ENCODE data around the gene IPO4. TPM values are rescaled to one million over a fixed set of nuclear protein-coding genes. Genes with fewer than 3 reads are reported as not detected.
A peak's percentile ranks its signal among the peaks of the same experiment; 100 is the strongest.

Gene IPO4
- total and polyA plus RNA-seq, 9 of the 15 experiments (the other 6 are each of a cell fraction or from before 2014, with no cell fraction given): 7.3 to 122 (median 31.8) TPM

DNA sequence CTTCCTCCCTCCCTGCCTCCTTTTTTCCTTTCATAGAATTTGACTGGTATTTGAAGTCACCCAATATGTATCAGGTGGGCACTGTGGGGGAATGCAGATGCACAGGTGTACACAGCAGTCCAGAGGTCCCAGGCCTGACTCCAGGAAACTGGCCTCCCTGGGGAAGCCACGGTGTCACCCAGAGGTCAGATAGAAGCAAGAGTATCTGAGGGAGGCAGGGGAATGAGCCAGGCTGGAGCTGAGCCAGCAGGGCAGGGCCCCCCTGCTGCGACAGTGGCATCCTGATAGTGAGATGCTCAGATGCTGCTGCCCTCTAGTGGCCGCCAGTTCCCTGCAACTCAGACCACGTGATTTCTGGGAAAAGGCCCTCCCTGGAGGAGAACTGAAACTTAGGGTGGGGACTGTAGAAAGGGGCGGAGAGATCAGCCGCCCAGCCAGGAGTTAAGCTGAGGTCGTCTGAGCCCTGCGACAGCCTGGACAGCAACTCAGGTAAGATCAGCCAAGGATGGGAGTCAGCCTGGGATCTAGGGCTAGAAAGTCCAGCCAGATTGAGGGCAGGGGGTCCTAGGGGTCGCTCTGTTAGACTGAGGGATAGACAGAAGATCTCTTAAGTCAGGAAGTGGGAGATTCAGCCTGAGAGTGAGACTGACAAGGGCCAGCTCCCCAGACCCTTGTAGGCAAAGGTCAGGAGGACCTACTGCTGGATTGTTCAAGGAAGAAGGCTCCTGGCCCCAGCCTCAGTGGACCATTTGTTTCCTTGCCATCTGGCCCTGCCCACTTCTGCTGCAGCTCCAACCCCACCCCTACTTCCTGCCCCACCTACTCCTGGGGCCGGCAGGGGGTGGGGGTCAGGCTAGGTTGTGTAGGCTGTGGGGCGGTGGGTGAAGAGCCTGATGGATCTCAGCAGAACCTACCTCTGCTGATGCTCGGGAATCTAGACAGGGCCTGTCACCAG is 27.5 kb downstream of the IPO4 start, which contains the start of gene IRF9 (continued):
- TF ChIP-seq, protein P1, sequence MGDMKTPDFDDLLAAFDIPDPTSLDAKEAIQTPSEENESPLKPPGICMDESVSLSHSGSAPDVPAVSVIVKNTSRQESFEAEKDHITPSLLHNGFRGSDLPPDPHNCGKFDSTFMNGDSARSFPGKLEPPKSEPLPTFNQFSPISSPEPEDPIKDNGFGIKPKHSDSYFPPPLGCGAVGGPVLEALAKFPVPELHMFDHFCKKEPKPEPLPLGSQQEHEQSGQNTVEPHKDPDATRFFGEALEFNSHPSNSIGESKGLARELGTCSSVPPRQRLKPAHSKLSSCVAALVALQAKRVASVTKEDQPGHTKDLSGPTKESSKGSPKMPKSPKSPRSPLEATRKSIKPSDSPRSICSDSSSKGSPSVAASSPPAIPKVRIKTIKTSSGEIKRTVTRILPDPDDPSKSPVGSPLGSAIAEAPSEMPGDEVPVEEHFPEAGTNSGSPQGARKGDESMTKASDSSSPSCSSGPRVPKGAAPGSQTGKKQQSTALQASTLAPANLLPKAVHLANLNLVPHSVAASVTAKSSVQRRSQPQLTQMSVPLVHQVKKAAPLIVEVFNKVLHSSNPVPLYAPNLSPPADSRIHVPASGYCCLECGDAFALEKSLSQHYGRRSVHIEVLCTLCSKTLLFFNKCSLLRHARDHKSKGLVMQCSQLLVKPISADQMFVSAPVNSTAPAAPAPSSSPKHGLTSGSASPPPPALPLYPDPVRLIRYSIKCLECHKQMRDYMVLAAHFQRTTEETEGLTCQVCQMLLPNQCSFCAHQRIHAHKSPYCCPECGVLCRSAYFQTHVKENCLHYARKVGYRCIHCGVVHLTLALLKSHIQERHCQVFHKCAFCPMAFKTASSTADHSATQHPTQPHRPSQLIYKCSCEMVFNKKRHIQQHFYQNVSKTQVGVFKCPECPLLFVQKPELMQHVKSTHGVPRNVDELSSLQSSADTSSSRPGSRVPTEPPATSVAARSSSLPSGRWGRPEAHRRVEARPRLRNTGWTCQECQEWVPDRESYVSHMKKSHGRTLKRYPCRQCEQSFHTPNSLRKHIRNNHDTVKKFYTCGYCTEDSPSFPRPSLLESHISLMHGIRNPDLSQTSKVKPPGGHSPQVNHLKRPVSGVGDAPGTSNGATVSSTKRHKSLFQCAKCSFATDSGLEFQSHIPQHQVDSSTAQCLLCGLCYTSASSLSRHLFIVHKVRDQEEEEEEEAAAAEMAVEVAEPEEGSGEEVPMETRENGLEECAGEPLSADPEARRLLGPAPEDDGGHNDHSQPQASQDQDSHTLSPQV (IDR thresholded peaks at IDR 0.05): peak; percentile 59; the same call in 1 of the 2 replicates
- TF ChIP-seq SIN3A (IDR thresholded peaks at IDR 0.05; ENCODE audit: borderline replicate concordance in 2 of 2, control insufficient read depth in 1 of 2, low read depth in 2 of 2, low read length in 2 of 2) (peak in 1 of 2 experiments; percentile 41; a peak in 1 of 4 replicates), ETS2 (tag; IDR thresholded peaks at IDR 0.05; ENCODE audit: borderline replicate concordance, poor library complexity, severe bottlenecking) (no peak), TBP (optimal IDR thresholded peaks at IDR 0.05; ENCODE audit: low read depth, low read length) (peak; percentile 36), MYC (IDR thresholded peaks at IDR 0.05; ENCODE audit: low read depth, low read length) (peak; percentile 89), MYC (CRISPR knock-in tag; IDR thresholded peaks at IDR 0.05; ENCODE audit: borderline replicate concordance, low read depth) (no peak), RBFOX2 (IDR thresholded peaks at IDR 0.05; ENCODE audit: low read depth, low read length) (no peak; the same call in none of the 2 replicates), ZBTB1 (CRISPR knock-in tag; IDR thresholded peaks at IDR 0.05; ENCODE audit: borderline replicate concordance, low read depth) (no peak), HNRNPL (IDR thresholded peaks at IDR 0.05; ENCODE audit: low read depth, low read length) (0 out of 2 replicates have a peak, but pooled peaks have one; percentile 32), ESRRA (IDR thresholded peaks at IDR 0.05; ENCODE audit: borderline replicate concordance, low read depth) (peak; percentile 67; the same call in 1 of the 2 replicates), SMAD3 (CRISPR knock-in tag; conservative IDR thresholded peaks at IDR 0.05) (0 out of 2 replicates have a peak, but pooled peaks have one; percentile 5)
- TF ChIP-seq, protein P2, sequence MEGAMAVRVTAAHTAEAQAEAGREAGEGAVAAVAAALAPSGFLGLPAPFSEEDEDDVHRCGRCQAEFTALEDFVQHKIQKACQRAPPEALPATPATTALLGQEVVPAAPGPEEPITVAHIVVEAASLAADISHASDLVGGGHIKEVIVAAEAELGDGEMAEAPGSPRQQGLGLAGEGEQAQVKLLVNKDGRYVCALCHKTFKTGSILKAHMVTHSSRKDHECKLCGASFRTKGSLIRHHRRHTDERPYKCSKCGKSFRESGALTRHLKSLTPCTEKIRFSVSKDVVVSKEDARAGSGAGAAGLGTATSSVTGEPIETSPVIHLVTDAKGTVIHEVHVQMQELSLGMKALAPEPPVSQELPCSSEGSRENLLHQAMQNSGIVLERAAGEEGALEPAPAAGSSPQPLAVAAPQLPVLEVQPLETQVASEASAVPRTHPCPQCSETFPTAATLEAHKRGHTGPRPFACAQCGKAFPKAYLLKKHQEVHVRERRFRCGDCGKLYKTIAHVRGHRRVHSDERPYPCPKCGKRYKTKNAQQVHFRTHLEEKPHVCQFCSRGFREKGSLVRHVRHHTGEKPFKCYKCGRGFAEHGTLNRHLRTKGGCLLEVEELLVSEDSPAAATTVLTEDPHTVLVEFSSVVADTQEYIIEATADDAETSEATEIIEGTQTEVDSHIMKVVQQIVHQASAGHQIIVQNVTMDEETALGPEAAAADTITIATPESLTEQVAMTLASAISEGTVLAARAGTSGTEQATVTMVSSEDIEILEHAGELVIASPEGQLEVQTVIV (CRISPR knock-in tag; IDR thresholded peaks at IDR 0.05; ENCODE audit: borderline replicate concordance): no peak
- TF ChIP-seq, protein P3, sequence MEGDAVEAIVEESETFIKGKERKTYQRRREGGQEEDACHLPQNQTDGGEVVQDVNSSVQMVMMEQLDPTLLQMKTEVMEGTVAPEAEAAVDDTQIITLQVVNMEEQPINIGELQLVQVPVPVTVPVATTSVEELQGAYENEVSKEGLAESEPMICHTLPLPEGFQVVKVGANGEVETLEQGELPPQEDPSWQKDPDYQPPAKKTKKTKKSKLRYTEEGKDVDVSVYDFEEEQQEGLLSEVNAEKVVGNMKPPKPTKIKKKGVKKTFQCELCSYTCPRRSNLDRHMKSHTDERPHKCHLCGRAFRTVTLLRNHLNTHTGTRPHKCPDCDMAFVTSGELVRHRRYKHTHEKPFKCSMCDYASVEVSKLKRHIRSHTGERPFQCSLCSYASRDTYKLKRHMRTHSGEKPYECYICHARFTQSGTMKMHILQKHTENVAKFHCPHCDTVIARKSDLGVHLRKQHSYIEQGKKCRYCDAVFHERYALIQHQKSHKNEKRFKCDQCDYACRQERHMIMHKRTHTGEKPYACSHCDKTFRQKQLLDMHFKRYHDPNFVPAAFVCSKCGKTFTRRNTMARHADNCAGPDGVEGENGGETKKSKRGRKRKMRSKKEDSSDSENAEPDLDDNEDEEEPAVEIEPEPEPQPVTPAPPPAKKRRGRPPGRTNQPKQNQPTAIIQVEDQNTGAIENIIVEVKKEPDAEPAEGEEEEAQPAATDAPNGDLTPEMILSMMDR (IDR thresholded peaks at IDR 0.05 in 2 of 3, conservative IDR thresholded peaks at IDR 0.05 in 1 of 3; ENCODE audit: insufficient read depth in 2 of 3, low read depth in 1 of 3, low read length in 3 of 3): peak; percentile 78 to 97 (median 92)
- TF ChIP-seq, protein P4, sequence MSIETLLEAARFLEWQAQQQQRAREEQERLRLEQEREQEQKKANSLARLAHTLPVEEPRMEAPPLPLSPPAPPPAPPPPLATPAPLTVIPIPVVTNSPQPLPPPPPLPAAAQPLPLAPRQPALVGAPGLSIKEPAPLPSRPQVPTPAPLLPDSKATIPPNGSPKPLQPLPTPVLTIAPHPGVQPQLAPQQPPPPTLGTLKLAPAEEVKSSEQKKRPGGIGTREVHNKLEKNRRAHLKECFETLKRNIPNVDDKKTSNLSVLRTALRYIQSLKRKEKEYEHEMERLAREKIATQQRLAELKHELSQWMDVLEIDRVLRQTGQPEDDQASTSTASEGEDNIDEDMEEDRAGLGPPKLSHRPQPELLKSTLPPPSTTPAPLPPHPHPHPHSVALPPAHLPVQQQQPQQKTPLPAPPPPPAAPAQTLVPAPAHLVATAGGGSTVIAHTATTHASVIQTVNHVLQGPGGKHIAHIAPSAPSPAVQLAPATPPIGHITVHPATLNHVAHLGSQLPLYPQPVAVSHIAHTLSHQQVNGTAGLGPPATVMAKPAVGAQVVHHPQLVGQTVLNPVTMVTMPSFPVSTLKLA (conservative IDR thresholded peaks at IDR 0.05): peak; percentile 83 to 84
